ENCODE measurements around the gene RBM3.
A peak's percentile ranks its signal among the peaks of the same experiment; 100 is the strongest.

RBM3 gene

GRCh38 chrX:48578661-48579128 is 4.4 kb downstream of the RBM3 start:
- DNase-seq = no peak

GRCh38 chrX:48579259-48579658 is 5.0 kb downstream of the RBM3 start:
- DNase-seq = no peak

GRCh38 chrX:48580662-48581061 is 6.4 kb downstream of the RBM3 start:
- no peak for DNase-seq

GRCh38 chrX:48584698-48585097 is 10.4 kb downstream of the RBM3 start:
- DNase-seq = no peak

- no peak for DNase-seq
These were observed 15.3 kb downstream of the RBM3 start for GRCh38 chrX:48589482-48590162.

- no peak for DNase-seq
These were observed 16.2 kb downstream of the RBM3 start for GRCh38 chrX:48590203-48591103.

- DNase-seq = no peak
These were observed 17.0 kb downstream of the RBM3 start for GRCh38 chrX:48591255-48591791.

- no peak for DNase-seq
These were observed 18.7 kb downstream of the RBM3 start for GRCh38 chrX:48592971-48593370.

- no peak for DNase-seq
These were observed 21.6 kb downstream of the RBM3 start for GRCh38 chrX:48595929-48596328.

GRCh38 chrX:48597353-48598264 is 23.3 kb downstream of the RBM3 start, which contains the start of gene WDR13:
Gene WDR13 (plus strand): TSS chrX:48597492. CDS start chrX:48597997, 505 bp downstream.
- peak; percentile 91 for DNase-seq

- no peak for DNase-seq
These were observed 24.3 kb downstream of the RBM3 start for GRCh38 chrX:48598614-48599013.

GRCh38 chrX:48599341-48599740 is 25.1 kb downstream of the RBM3 start:
- DNase-seq = no peak

- DNase-seq = no peak
These were observed 25.9 kb downstream of the RBM3 start for GRCh38 chrX:48600226-48600625.

GRCh38 chrX:48601741-48602394 is 27.6 kb downstream of the RBM3 start:
- no peak for DNase-seq

- DNase-seq = no peak
These were observed 30.4 kb downstream of the RBM3 start for GRCh38 chrX:48604701-48605100.

- DNase-seq = no peak
These were observed 31.8 kb downstream of the RBM3 start for GRCh38 chrX:48606091-48606490.

- DNase-seq = no peak
These were observed 37.4 kb downstream of the RBM3 start for GRCh38 chrX:48611703-48612102.

- no peak for DNase-seq
These were observed 39.3 kb downstream of the RBM3 start for GRCh38 chrX:48613502-48614160.

GRCh38 chrX:48616576-48616975 is 42.3 kb downstream of the RBM3 start:
- no peak for DNase-seq

GRCh38 chrX:48617542-48618340 is 43.5 kb downstream of the RBM3 start:
- DNase-seq = no peak
